IMR-90 (cell line): ENCODE measurements around the gene TRIM32. TPM values are rescaled to one million over a fixed set of nuclear protein-coding genes. Genes with fewer than 3 reads are reported as not detected.
"Not testable (repeated sequence)": the region's sequence is repeated elsewhere in the genome, so short reads cannot be mapped to it uniquely, and the experiment has no call there.

Experiments
- ATAC-seq: fragments of 200-7000 bp; cut with Tn5 transposase; 2 replicates; pipeline ENCODE4 v1.9.1; 2020; ENCODE audit warnings: low read depth, mild to moderate bottlenecking, moderate library complexity
- BruUV-seq: library from RNA; stranded (reverse); fragments of 400-500 nt; replicated peaks from 2 replicates; lab custom pipeline; 2021; lab: Mats Ljungman, UMichigan
- CTCF ChIA-PET: fragments of 300-600 bp; formaldehyde crosslinking; extraction: SDS; loops from one replicate; lab custom pipeline; 2021; ENCODE audit warnings: antibody characterized with exemption; lab: Yijun Ruan, JAX
- POLR2A ChIA-PET: fragments of 300-600 bp; sonication (Branson Sonifier 250); formaldehyde crosslinking; loops from one replicate; lab custom pipeline; 2022; ENCODE audit warnings: antibody characterized with exemption; ENCODE audit not compliant: unreplicated experiment; lab: Charles Lee
- DNase-seq: peaks from one replicate; pipeline ENCODE4 v3.0.0; 2013
- H2AFZ ChIP-seq: replicated peaks from 2 replicates; pipeline ENCODE3; 2013; ENCODE audit warnings: low read length, mild to moderate bottlenecking; ENCODE audit not compliant: poor library complexity
- H2AK5ac ChIP-seq: 2 replicates; pipeline ENCODE4 v1.6.1; 2013; ENCODE audit warnings: low read depth, low read length, inconsistent platforms
- H2AK9ac ChIP-seq: replicated peaks from 2 replicates; pipeline ENCODE3; 2013; ENCODE audit warnings: mild to moderate bottlenecking, low read depth, low read length, moderate library complexity; ENCODE audit not compliant: poor library complexity
- H2BK120ac ChIP-seq: 2 replicates; pipeline ENCODE4 v1.6.1; 2013; ENCODE audit warnings: low read depth, low read length, inconsistent platforms
- H2BK15ac ChIP-seq: 3 replicates; pipeline ENCODE4 v1.6.1; 2013; ENCODE audit warnings: low read depth, low read length, inconsistent platforms
- H2BK20ac ChIP-seq: 2 replicates; pipeline ENCODE4 v1.6.1; 2013; ENCODE audit warnings: low read depth, mild to moderate bottlenecking, inconsistent platforms, low read length, moderate library complexity
- H2BK5ac ChIP-seq: 2 replicates; pipeline ENCODE4 v1.6.1; 2013; ENCODE audit warnings: mild to moderate bottlenecking, low read depth, low read length, inconsistent platforms; ENCODE audit not compliant: poor library complexity, severe bottlenecking
- H3K14ac ChIP-seq: replicated peaks from 2 replicates; pipeline ENCODE4 v1.6.1; 2013; ENCODE audit warnings: low read depth, low read length, inconsistent platforms
- H3K18ac ChIP-seq: 2 replicates; pipeline ENCODE4 v1.6.1; 2013; ENCODE audit warnings: low read depth, low read length, control low read depth
- H3K23ac ChIP-seq: 2 replicates; pipeline ENCODE4 v1.6.1; 2013; ENCODE audit warnings: low read depth, low read length, inconsistent platforms
- H3K27ac ChIP-seq: 2 replicates; pipeline ENCODE4 v1.5.1; 2013; ENCODE audit warnings: mild to moderate bottlenecking, control low read depth, low read length; ENCODE audit not compliant: insufficient read depth
- H3K27me3 ChIP-seq: 2 replicates; pipeline ENCODE4 v1.6.1; 2013; ENCODE audit warnings: low read length; ENCODE audit not compliant: control insufficient read depth, insufficient read depth
- H3K36me3 ChIP-seq: 2 replicates; pipeline ENCODE4 v1.6.1; 2013; ENCODE audit warnings: low read length, mixed read lengths; ENCODE audit not compliant: control insufficient read depth, insufficient read depth
- H3K4ac ChIP-seq: 2 replicates; pipeline ENCODE4 v1.6.1; 2013; ENCODE audit warnings: low read depth, low read length, inconsistent platforms
- H3K4me1 ChIP-seq: 2 replicates; pipeline ENCODE4 v1.6.1; 2013; ENCODE audit warnings: low read length, mixed read lengths; ENCODE audit not compliant: control insufficient read depth, insufficient read depth
- H3K4me2 ChIP-seq: 2 replicates; pipeline ENCODE4 v1.6.1; 2013; ENCODE audit warnings: low read depth, mild to moderate bottlenecking, control low read depth, low read length, moderate library complexity
- H3K4me3 ChIP-seq: 2 replicates; pipeline ENCODE4 v1.5.1; 2013; ENCODE audit warnings: low read depth, mild to moderate bottlenecking, control low read depth, low read length, moderate library complexity; ENCODE audit not compliant: insufficient read depth
- H3K56ac ChIP-seq: 2 replicates; pipeline ENCODE4 v1.6.1; 2013; ENCODE audit warnings: low read length, inconsistent platforms; ENCODE audit not compliant: insufficient read depth; ENCODE audit errors: extremely low read depth
- H3K79me1 ChIP-seq, 2 experiments: 2 replicates each; pipeline ENCODE4 v1.6.1; 2013; ENCODE audit warnings: low read length in 2 of 2, inconsistent platforms in 1 of 2, low read depth in 1 of 2
- H3K9ac ChIP-seq: 2 replicates; pipeline ENCODE4 v1.6.1; 2013; ENCODE audit warnings: low read depth, low read length, control low read depth
- H3K9me1 ChIP-seq: 2 replicates; pipeline ENCODE4 v1.6.1; 2013; ENCODE audit warnings: low read length, inconsistent platforms; ENCODE audit not compliant: insufficient read depth
- H3K9me3 ChIP-seq: 2 replicates; pipeline ENCODE4 v1.6.1; 2013; ENCODE audit warnings: low read length; ENCODE audit not compliant: control insufficient read depth, insufficient read depth
- H4K20me1 ChIP-seq: 2 replicates; pipeline ENCODE4 v1.6.1; 2013; ENCODE audit warnings: low read length, inconsistent platforms; ENCODE audit not compliant: insufficient read depth
- H4K5ac ChIP-seq: 2 replicates; pipeline ENCODE4 v1.6.1; 2013; ENCODE audit warnings: mild to moderate bottlenecking, low read depth, low read length, control low read depth
- H4K8ac ChIP-seq, 2 experiments: 2 replicates each; pipeline ENCODE4 v1.6.1; 2013; ENCODE audit warnings: low read depth in 2 of 2, low read length in 2 of 2, control low read depth in 1 of 2, inconsistent platforms in 1 of 2
- H4K91ac ChIP-seq: 2 replicates; pipeline ENCODE4 v1.6.1; 2013; ENCODE audit warnings: low read depth, low read length, inconsistent platforms; ENCODE audit not compliant: insufficient read depth
- dilution Hi-C: fragments of 300-500 bp; cut with HindIII; formaldehyde crosslinking; loops from one replicate; pipeline ENCODE4 v1.14.3; 2018; ENCODE audit warnings: low sequenced_read_pairs; ENCODE audit not compliant: unreplicated experiment
- in situ Hi-C: fragments of 300-500 bp; cut with MboI; formaldehyde crosslinking; loops from 3 replicates; pipeline ENCODE4 v1.14.3; 2019; ENCODE audit warnings: low sequenced_read_pairs, inconsistent platforms, mixed read lengths
- intact Hi-C: fragments of 100-400 bp; cut with micrococcal nuclease; formaldehyde crosslinking; loops from 2 replicates; pipeline ENCODE4 v1.10.0; 2022
- polyA plus RNA-seq, 3 experiments: library from polyadenylated mRNA; depleted of rRNA; stranded (reverse); fragments of >200 nt; gene quantifications; 2 replicates each; pipeline ENCODE4 v1.2.3, GENCODE V29; 2012; ENCODE audit warnings: low replicate concordance in 1 of 3
- total RNA-seq: library from RNA; depleted of rRNA; stranded (reverse); fragments of >200 nt; gene quantifications from 2 replicates; pipeline ENCODE4 v1.2.3, GENCODE V29; 2012

The TRIM32 gene
- total and polyA plus RNA-seq, 2 of the 4 experiments (the other 2 are of a cell fraction), result 12.8 to 31.0 TPM

DNA sequence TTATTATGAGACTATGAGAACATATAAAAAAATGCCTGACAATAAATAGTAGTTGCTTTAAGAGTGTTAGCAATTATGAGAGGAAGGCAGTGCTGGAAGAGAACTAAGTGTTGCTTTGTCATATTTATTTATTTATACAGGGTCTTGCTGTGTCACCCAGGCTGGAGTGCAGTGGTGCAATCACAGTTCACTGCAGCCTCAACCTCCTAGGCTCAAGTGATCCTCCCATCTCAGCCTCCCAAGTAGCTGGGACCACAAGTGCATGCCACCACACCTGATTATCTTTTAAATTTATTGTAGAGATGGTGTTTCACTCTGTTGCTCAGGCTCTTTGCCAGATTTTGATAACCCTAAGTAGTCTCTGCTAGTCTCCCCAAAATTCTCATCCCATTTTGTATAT lies 3.7 kb downstream of the TRIM32 start:
- H2BK120ac ChIP-seq, H4K8ac ChIP-seq, in situ Hi-C loops, H2AK9ac ChIP-seq, POLR2A ChIA-PET, intact Hi-C loops, BruUV-seq, H3K23ac ChIP-seq, H3K4me3 ChIP-seq, H3K56ac ChIP-seq, H3K18ac ChIP-seq, H3K9ac ChIP-seq, DNase-seq, H4K91ac ChIP-seq, H2BK15ac ChIP-seq, H2AFZ ChIP-seq, H3K4me2 ChIP-seq, H3K27me3 ChIP-seq, H2AK5ac ChIP-seq, dilution Hi-C loops, ATAC-seq, H2BK5ac ChIP-seq, H4K5ac ChIP-seq, CTCF ChIA-PET, H3K27ac ChIP-seq, H2BK20ac ChIP-seq, H3K4ac ChIP-seq, H3K36me3 ChIP-seq, H3K9me3 ChIP-seq, H3K14ac ChIP-seq: not testable (repeated sequence)
- Histone ChIP-seq H4K20me1 (peaks cover 62% of the 10 kb centered on the region), H3K4me1 (peaks cover 18% of the 10 kb centered on the region), H3K79me1 (peaks cover 66 to 86% of the 10 kb centered on the region in 2 experiments), H3K9me1 (peaks cover 21% of the 10 kb centered on the region)
